Fibroblast of pulmonary artery (primary cell): ENCODE results near the gene ACOT11.
"Not testable (repeated sequence)": the region's sequence is repeated elsewhere in the genome, so short reads cannot be mapped to it uniquely, and the experiment has no call there.

ENCODE experiments used
- DNase-seq: peaks from one replicate; pipeline ENCODE4 v3.0.0-alpha.2; 2010; ENCODE audit warnings: low read depth
- H3K4me3 ChIP-seq: replicated peaks from 2 replicates; pipeline ENCODE4 v1.5.1; 2011; ENCODE audit warnings: low read depth, mild to moderate bottlenecking, control low read depth, low read length, moderate library complexity
- CTCF ChIP-seq: IDR thresholded peaks from 2 replicates; pipeline ENCODE4 v1.5.1; 2011; ENCODE audit warnings: mild to moderate bottlenecking, control low read depth, low read length, inconsistent platforms; ENCODE audit errors: missing control alignments

Gene ACOT11

DNA sequence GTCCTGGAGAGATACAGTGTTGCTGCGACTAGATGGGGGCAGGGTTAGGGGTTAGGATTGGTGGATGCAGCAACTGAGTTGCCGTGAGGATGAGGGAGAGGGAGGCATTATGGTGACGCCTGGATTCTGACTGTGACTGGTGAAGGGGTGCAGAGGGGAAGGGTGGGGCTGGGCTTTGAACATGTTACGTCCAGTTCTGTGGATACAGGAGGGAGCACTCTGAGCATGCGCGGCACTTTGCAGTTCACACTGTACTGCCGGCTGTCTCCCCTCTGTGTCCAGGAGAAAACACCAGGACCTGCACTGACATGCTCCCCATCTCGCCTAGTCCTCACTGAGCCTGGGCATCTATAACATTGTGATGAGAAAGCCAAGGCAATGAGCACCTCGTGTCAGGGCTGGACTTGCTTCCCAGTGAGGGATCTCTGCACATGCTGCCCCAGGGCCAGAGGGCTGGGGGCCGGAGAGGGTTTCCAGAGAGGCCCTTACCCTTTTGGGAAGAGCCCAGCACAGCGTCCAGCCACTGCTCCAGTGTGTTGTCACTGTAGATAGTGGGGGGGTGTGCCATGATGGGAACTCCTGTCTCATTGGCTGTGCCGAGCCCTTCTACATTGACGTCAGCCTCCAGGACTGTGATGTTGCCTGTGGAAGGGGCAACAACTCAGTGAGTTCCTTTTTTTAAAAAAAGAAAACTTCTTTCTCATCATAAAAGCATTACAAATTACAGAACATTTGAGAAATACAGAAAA lies 67.7 kb downstream of the ACOT11 start:
- no peak for DNase-seq
- no peak for TF ChIP-seq CTCF
- H3K4me3 ChIP-seq = no peak overlapping the region

GRCh38 chr1:54619749-54620148 lies 71.7 kb downstream of the ACOT11 start:
- no peak for TF ChIP-seq CTCF
- no peak for DNase-seq
- H3K4me3 ChIP-seq = no peak overlapping the region

GRCh38 chr1:54623216-54624007 lies 75.4 kb downstream of the ACOT11 start, which contains the start of gene FAM151A:
TSS of gene FAM151A (minus strand) at chr1:54623525. CDS start at chr1:54623395, 130 bp downstream.
- no peak for DNase-seq
- H3K4me3 ChIP-seq = no peak within 1 kb of the TSS
- TF ChIP-seq CTCF = no peak

DNA sequence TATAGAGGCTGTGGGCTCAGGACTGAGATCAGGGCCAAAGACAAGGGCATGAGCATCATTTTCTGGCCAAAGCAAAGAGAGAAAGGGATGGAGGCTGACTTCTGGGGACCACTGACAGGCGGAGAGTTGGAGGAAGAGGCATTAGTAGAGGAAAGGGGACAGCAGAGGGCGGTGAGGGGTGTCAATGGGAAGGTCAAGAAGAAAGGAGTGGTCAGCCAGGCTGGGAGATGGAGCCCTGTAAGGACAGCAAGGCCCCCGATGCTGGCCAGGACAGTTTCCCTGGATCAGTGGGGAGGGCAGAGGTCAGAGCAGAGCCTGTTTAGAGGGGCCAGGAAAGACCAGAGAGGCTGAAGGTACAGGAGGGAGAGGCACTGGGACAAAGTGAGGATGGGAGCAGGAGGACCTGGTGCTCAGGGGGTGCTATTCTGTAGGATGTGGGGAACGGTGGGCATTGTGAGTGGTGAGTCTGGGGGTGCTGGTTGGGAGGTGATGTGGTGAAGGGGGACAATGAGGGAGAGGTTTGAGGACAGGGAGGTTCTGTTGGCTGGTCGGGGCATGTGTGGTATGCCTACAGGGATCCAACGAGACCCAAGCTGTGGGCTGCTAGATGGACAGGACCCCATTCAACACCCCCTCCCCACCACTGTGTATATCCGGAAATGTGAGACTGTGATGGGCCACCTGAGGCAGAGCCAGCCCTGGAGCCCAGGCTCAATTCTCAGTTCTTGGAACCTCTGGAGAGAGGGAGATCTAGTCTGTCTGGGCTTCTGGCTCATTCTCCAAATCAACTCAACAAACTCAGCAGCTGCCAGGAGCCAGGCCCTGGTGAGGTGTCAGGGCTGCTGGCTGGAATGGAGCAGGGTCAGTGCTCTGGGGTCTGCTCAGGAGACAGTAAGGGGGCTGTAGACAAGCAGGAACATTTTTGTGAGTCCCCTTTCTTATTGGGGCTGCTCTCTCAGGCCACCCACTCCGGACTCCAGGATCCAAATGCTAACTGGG lies 76.7 kb downstream of the ACOT11 start:
- H3K4me3 ChIP-seq = no peak overlapping the region
- DNase-seq = no peak
- no peak for TF ChIP-seq CTCF

- H3K4me3 ChIP-seq = no peak overlapping the region
- no peak for DNase-seq
- TF ChIP-seq CTCF = no peak
These were observed 79.2 kb downstream of the ACOT11 start for GRCh38 chr1:54627196-54627595.

DNA sequence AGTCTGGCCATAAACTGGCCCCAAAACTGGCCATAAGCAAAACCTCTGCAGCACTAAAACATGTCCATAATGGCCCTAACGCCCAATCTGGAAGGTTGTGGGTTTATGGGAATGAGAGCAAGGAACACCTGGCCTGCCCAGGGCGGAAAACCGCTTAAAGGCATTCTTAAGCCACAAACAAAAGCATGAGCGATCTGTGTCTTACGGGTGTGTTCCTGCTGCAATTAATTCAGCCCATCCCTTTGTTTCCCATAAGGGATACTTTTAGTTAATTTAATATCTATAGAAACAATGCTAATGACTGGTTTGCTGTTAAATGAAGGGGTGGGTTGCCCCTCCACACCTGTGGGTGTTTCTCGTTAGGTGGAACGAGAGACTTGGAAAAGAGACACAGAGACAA lies 87.8 kb downstream of the ACOT11 start:
- not testable (repeated sequence) for DNase-seq, H3K4me3 ChIP-seq

GRCh38 chr1:54636461-54637446 lies 88.7 kb downstream of the ACOT11 start:
- H3K4me3 ChIP-seq, DNase-seq: not testable (repeated sequence)
